ENCODE results near the gene TESMIN.

DNA sequence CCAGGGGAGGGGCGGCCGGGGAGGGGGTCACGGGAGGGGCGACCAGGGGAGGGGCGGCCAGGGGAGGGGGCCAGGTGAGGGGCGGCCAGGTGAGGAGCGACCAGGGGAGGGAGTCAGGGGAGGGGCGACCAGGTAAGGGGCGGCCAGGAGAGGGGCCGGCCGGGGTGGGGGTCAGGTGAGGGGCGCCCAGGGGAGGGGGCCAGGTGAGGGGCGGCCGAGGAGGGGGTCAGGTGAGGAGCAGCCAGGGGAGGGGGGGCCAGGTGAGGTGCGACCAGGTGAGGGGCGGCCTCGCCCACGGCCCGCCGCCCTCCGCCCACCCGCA lies 355 bp downstream of the TESMIN start:
- TF ChIP-seq POLR2A (IDR thresholded peaks at IDR 0.05), result no peak
- TF ChIP-seq, protein P1, sequence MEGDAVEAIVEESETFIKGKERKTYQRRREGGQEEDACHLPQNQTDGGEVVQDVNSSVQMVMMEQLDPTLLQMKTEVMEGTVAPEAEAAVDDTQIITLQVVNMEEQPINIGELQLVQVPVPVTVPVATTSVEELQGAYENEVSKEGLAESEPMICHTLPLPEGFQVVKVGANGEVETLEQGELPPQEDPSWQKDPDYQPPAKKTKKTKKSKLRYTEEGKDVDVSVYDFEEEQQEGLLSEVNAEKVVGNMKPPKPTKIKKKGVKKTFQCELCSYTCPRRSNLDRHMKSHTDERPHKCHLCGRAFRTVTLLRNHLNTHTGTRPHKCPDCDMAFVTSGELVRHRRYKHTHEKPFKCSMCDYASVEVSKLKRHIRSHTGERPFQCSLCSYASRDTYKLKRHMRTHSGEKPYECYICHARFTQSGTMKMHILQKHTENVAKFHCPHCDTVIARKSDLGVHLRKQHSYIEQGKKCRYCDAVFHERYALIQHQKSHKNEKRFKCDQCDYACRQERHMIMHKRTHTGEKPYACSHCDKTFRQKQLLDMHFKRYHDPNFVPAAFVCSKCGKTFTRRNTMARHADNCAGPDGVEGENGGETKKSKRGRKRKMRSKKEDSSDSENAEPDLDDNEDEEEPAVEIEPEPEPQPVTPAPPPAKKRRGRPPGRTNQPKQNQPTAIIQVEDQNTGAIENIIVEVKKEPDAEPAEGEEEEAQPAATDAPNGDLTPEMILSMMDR (IDR thresholded peaks at IDR 0.05 in 4 of 5, conservative IDR thresholded peaks at IDR 0.05 in 1 of 5), result no peak
